Measurements from ENCODE around the gene CAMK2N1. TPM values are rescaled to one million over a fixed set of nuclear protein-coding genes. Genes with fewer than 3 reads are reported as not detected.

CAMK2N1 gene
- total RNA-seq = 9.2 and 12.2 TPM in 2 replicates

DNA sequence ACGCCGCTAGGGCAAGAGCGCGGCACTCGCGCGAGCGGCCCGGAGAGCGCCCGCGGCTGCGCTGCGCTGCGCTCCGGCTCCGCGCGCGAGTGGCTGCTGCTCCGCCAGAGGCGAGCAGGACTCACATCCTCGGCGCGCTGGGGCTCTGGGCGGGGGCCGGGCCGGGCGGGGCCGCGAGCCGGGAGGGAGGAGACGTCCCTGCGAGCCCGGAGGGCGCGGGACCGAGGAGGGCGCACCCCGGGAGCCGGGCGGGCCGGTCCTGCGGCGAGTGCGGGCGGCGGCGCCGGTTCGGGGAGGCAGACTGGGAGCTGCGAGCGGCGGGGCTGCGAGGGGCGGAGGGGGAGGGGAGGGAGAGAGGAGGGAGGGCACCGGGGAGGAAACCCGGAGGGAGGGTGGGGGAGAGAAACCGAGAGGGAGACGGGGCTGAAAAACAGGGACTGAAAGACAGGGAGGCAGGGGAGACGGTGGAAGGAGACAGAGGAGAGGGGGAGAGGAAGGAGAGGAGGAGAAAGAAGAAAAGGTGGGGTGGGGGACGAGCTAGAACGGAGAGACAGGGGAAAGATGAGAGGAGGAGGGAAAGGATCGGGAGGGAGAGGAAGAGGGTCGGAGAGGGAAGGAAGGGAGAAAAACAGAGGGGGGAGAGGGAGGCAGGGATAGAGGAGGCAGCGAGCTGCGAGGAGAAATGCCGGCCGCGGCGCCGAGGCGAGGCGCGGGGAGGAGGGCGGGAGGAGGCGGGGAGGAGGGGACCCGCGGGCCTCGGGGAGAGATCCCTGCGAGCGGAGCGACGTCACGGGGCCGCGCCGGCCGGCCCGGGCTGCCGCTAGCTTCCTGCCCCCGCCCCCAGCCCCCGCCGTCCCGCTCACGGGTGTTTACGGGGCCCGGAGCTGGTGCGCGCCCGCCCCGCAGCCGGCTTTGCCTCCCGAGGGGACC lies at the start of gene CAMK2N1:
TSS of gene CAMK2N1 (minus strand) at position 684 of the 930 bp plus-strand sequence. CDS start 831 bp downstream, outside the sequence.

DNA sequence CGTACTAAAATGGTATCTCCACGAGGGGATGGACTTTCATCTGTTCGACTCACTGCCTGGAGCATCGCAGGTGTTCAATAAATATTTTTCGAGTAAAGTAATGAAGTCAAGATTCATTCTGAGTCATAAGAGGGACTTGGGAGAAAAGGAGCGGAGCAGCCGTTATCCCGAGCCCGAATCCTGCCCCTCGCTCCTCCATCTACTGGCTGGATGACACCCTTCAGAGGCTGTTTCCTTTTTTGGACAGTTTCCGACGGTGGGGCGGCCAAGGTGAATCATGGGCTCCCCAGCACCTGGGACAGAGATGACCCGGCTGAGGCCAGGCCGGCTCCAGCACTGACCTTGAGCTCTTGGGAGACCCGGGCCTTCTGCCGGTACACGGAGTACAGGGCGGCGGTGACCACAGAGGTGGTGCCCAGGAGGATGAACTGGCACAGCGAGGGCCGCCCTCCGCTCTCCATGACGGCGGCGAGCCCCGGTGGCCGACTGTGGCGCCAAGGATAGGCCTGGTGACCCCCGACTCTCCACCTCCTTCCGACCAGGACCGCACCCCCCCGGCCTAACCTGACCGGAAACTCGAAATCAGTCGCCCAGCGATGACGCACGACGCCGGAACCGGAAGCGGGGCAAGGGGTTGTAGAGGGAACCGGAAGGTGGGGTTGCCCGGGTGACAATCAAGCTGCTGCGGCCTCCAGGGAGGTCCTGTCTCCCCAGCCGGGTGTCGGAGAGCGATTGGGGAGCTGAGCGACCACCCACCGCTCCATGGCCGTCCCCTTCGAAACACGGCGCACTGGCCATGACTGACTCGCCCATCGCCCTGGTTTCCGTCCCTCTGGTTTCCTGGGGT lies 21.8 kb upstream of the CAMK2N1 start, which contains the start of gene MUL1:
TSS of gene MUL1 (minus strand) at position 588 of the 847 bp plus-strand sequence. CDS start at position 461, 127 bp downstream.

Other genes with a start within 250 kb of the CAMK2N1 start
- not detected in 2 replicates for gene VWA5B1, start 195.3 kb downstream of the CAMK2N1 start, total RNA-seq
- gene MUL1, start 21.9 kb upstream of the CAMK2N1 start, total RNA-seq = 26.5 and 28.8 TPM in 2 replicates
- gene FAM43B, start 66.4 kb upstream of the CAMK2N1 start, total RNA-seq = 0.07 TPM in 1 of 2 replicates, not detected in the other
- 18.5 and 22.1 TPM in 2 replicates for gene CDA, start 102.9 kb upstream of the CAMK2N1 start, total RNA-seq
- 31.7 and 34.6 TPM in 2 replicates for gene PINK1, start 147.2 kb upstream of the CAMK2N1 start, total RNA-seq
- gene DDOST, start 175.2 kb upstream of the CAMK2N1 start, total RNA-seq = 199 and 276 TPM in 2 replicates
- gene KIF17, start 231.8 kb upstream of the CAMK2N1 start, total RNA-seq = 0.21 and 0.74 TPM in 2 replicates
- 8.5 and 15.4 TPM in 2 replicates for gene SH2D5, start 246.5 kb upstream of the CAMK2N1 start, total RNA-seq

Data from airway epithelial cell (primary cell).